ENCODE results near the gene CD101. TPM values are rescaled to one million over a fixed set of nuclear protein-coding genes. Genes with fewer than 3 reads are reported as not detected.

CD101 gene
- total RNA-seq, 1 experiment from 2014 or later = 1.2 TPM

- DNase-seq (ENCODE audit: low read depth, low spot score) (no peak), ATAC-seq (no peak)
- intact Hi-C loops (cut with micrococcal nuclease) = no loop called here
- H3K9me3 ChIP-seq (ENCODE audit: control insufficient read depth in 1 of 2, insufficient read depth in 1 of 2, low read depth in 1 of 2, low read length in 2 of 2) = no peaks in the 10 kb centered on the region
- no peaks in the 10 kb centered on the region for H3K79me2 ChIP-seq (ENCODE audit: insufficient read depth, low read length)
- ChIA-PET POLR2A (no interaction called here), RAD21 (ENCODE audit: low non-redundant PET in 1 of 2, low total read pairs in 2 of 2, uncharacterized antibody in 2 of 2, unreplicated experiment in 2 of 2) (no interaction called here), CTCF (no interaction called here)
- H3K4me3 ChIP-seq (replicated peaks in 1 of 2; ENCODE audit: low read depth in 1 of 2, low read length in 2 of 2) = no peak overlapping the region
- TF ChIP-seq CBX3 (IDR thresholded peaks at IDR 0.05; ENCODE audit: low read depth) (no peak), EZH2phosphoT487 (IDR thresholded peaks at IDR 0.05; ENCODE audit: borderline replicate concordance) (no peak), POLR2A (IDR thresholded peaks at IDR 0.05; ENCODE audit: borderline replicate concordance, extremely low read depth, insufficient read depth, insufficient read length) (no peak), ATF3 (IDR thresholded peaks at IDR 0.05) (no peak), MAX (IDR thresholded peaks at IDR 0.05) (no peak), JUND (IDR thresholded peaks at IDR 0.05) (no peak), CEBPB (IDR thresholded peaks at IDR 0.05; ENCODE audit: low read depth) (no peak), ZFX (IDR thresholded peaks at IDR 0.05) (no peak), SIN3A (IDR thresholded peaks at IDR 0.05; ENCODE audit: low read depth) (no peak), SP1 (IDR thresholded peaks at IDR 0.05; ENCODE audit: low read depth) (no peak), SRF (IDR thresholded peaks at IDR 0.05; ENCODE audit: low read depth) (no peak), REST (IDR thresholded peaks at IDR 0.05; ENCODE audit: low read depth) (no peak), ZNF274 (IDR thresholded peaks at IDR 0.05; ENCODE audit: low read depth, low read length) (no peak), CTCF (IDR thresholded peaks at IDR 0.05 in 2 of 3, conservative IDR thresholded peaks at IDR 0.05 in 1 of 3; ENCODE audit: borderline replicate concordance in 1 of 3, insufficient read depth in 1 of 3, low read depth in 2 of 3, low read length in 2 of 3) (no peak), ELF1 (IDR thresholded peaks at IDR 0.05; ENCODE audit: borderline replicate concordance, low read depth) (no peak), RAD21 (IDR thresholded peaks at IDR 0.05; ENCODE audit: low read depth) (no peak), ZBTB33 (IDR thresholded peaks at IDR 0.05; ENCODE audit: extremely low read depth, insufficient replicate concordance, low read length) (no peak), EZH2 (IDR thresholded peaks at IDR 0.05) (no peak), EGR1 (IDR thresholded peaks at IDR 0.05; ENCODE audit: low read depth) (no peak)
- no peaks in the 10 kb centered on the region for H4K20me1 ChIP-seq (ENCODE audit: insufficient read depth)
- no peaks in the 10 kb centered on the region for H3K27me3 ChIP-seq (ENCODE audit: insufficient read depth, low read length)
- H3K9ac ChIP-seq (ENCODE audit: low read length) = no peak overlapping the region
- H3K36me3 ChIP-seq (ENCODE audit: control insufficient read depth in 1 of 2, insufficient read depth in 2 of 2, low read length in 2 of 2) = no peaks in the 10 kb centered on the region
- H3K9me2 ChIP-seq (ENCODE audit: insufficient read depth) = no peaks in the 10 kb centered on the region
- no peak overlapping the region for H2AFZ ChIP-seq (ENCODE audit: low read depth, low read length, poor library complexity, severe bottlenecking)
- no peaks in the 10 kb centered on the region for H3K4me1 ChIP-seq (ENCODE audit: control insufficient read depth in 1 of 2, insufficient read depth in 2 of 2, low read length in 2 of 2)
- BruUV-seq (replicated peaks) = no TSS peak
- H3K4me2 ChIP-seq (ENCODE audit: low read length) = no peak overlapping the region
- no peak overlapping the region for H3K27ac ChIP-seq (ENCODE audit: low read depth, low read length)
Observed at GRCh38 chr1:117020526-117021156, 19.1 kb downstream of the CD101 start.
